ENCODE data around the gene THAP7.

GRCh38 chr22:20976291-20976877, 25.5 kb downstream of the THAP7 start:
- TF ChIP-seq CTCF (IDR thresholded peaks at IDR 0.05; ENCODE audit: insufficient read depth, low read depth, low read length) (no peak), EZH2 (IDR thresholded peaks at IDR 0.05; ENCODE audit: insufficient read depth, low read length) (no peak)
